Testis (tissue), 3 donors: Measurements from ENCODE around the gene TBCD. TPM values are rescaled to one million over a fixed set of nuclear protein-coding genes. Genes with fewer than 3 reads are reported as not detected.

Source experiments
- DNase-seq: peaks from one replicate; pipeline ENCODE4 v3.0.0-alpha.2; 2019
- H3K27ac ChIP-seq, 2 donors: fragments of 200-600 bp; sonication (generic); one replicate each; pipeline ENCODE4 v1.5.1; 2019
- H3K27me3 ChIP-seq: fragments of 200-600 bp; sonication (generic); one replicate; pipeline ENCODE4 v1.5.1; 2019
- H3K36me3 ChIP-seq: fragments of 200-600 bp; sonication (generic); one replicate; pipeline ENCODE4 v1.5.1; 2017; ENCODE audit warnings: low read depth; ENCODE audit errors: missing control alignments
- H3K4me1 ChIP-seq: fragments of 200-600 bp; sonication (generic); one replicate; pipeline ENCODE4 v1.5.1; 2019
- H3K4me3 ChIP-seq, 2 donors: fragments of 200-600 bp; sonication (generic); one replicate each; pipeline ENCODE4 v1.5.1; 2017 to 2019
- H3K9me3 ChIP-seq: fragments of 200-600 bp; sonication (generic); one replicate; pipeline ENCODE4 v1.5.1; 2017
- POLR2A ChIP-seq: fragments of 450-650 bp; IDR thresholded peaks from one replicate; pipeline ENCODE4 v1.6.1; 2017; ENCODE audit warnings: antibody characterized with exemption, mild to moderate bottlenecking, moderate library complexity
- WGBS, 2 donors: methylation state at CpG; one replicate each; pipeline ENCODE4 v1.1.5; 2018; 5-methylcytosine and 5-hydroxymethylcytosine counted together
- intact Hi-C: fragments of 100-400 bp; cut with DNase I; formaldehyde crosslinking; loops from one replicate; pipeline ENCODE4 v1.15.1; 2023; ENCODE audit warnings: low total_unique reads
- polyA plus RNA-seq: library from polyadenylated mRNA; stranded (reverse); fragments of 350-450 nt; fragmentation: Illumina TruSeq; extraction: RNeasy Lipid Tissue Mini Kit (QIAGEN cat#74804); gene quantifications from one replicate; pipeline ENCODE4 v1.2.3, GENCODE V29; 2014; ENCODE audit warnings: low read depth, low replicate concordance; ENCODE audit not compliant: insufficient read depth
- total RNA-seq, 2 donors: library from RNA; depleted of rRNA; stranded (reverse); fragments of >200 nt; gene quantifications; one replicate each; pipeline ENCODE4 v1.2.3, GENCODE V29; 2016
- TF ChIP-seq, protein P1 (sequence below), 3 experiments: fragments of 450-650 bp in 2 of 3; fragments of 200-600 bp in 1 of 3; sonication (generic) in 1 of 3; IDR thresholded peaks; one replicate each; pipeline ENCODE4 v1.5.1; 2016 to 2019; ENCODE audit warnings: antibody characterized with exemption in 3 of 3, mild to moderate bottlenecking in 2 of 3, moderate library complexity in 1 of 3

The TBCD gene
- total and polyA plus RNA-seq, 3 donors from 2014 or later, result 81.2 to 128 (median 115) TPM

DNA sequence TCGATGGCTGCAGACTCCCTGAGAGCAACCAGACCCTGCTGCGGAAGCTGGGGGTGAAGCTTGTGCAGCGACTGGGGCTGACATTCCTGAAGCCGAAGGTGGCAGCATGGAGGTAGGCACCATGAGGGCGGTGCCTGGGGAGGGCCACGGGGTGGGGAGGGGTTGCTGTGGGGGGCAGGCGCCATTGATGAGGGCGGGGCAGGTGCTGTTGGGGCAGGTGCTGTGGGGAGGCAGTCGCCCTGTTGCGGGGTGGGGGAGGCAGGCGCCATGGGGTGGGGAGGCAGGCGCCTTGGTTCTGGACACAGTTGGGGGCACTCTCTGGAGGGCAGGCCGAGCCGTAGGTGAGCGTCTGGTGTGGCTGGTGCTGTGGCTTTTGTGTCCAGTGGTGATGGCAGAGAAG, 49.0 kb downstream of the TBCD start:
- Histone ChIP-seq H3K27me3 (no peaks in the 10 kb centered on the region), H3K27ac (no peak overlapping the region), H3K36me3 (no peaks in the 10 kb centered on the region), H3K4me1 (peaks cover 3% of the 10 kb centered on the region), H3K9me3 (no peaks in the 10 kb centered on the region), H3K4me3 (no peak overlapping the region)
- no peak for DNase-seq
- intact Hi-C loops, result no loop called here
- 95 to 96% methylated on average over 13 to 15 of the region's 15 CpGs for WGBS, 2 donors
- TF ChIP-seq, protein P1, sequence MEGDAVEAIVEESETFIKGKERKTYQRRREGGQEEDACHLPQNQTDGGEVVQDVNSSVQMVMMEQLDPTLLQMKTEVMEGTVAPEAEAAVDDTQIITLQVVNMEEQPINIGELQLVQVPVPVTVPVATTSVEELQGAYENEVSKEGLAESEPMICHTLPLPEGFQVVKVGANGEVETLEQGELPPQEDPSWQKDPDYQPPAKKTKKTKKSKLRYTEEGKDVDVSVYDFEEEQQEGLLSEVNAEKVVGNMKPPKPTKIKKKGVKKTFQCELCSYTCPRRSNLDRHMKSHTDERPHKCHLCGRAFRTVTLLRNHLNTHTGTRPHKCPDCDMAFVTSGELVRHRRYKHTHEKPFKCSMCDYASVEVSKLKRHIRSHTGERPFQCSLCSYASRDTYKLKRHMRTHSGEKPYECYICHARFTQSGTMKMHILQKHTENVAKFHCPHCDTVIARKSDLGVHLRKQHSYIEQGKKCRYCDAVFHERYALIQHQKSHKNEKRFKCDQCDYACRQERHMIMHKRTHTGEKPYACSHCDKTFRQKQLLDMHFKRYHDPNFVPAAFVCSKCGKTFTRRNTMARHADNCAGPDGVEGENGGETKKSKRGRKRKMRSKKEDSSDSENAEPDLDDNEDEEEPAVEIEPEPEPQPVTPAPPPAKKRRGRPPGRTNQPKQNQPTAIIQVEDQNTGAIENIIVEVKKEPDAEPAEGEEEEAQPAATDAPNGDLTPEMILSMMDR (IDR thresholded peaks at IDR 0.05), result no peak
- no peak for TF ChIP-seq POLR2A

GRCh38 chr17:82801377-82801970, 49.6 kb downstream of the TBCD start:
- Histone ChIP-seq H3K27ac (no peak overlapping the region), H3K4me1 (peaks cover 3% of the 10 kb centered on the region)

DNA sequence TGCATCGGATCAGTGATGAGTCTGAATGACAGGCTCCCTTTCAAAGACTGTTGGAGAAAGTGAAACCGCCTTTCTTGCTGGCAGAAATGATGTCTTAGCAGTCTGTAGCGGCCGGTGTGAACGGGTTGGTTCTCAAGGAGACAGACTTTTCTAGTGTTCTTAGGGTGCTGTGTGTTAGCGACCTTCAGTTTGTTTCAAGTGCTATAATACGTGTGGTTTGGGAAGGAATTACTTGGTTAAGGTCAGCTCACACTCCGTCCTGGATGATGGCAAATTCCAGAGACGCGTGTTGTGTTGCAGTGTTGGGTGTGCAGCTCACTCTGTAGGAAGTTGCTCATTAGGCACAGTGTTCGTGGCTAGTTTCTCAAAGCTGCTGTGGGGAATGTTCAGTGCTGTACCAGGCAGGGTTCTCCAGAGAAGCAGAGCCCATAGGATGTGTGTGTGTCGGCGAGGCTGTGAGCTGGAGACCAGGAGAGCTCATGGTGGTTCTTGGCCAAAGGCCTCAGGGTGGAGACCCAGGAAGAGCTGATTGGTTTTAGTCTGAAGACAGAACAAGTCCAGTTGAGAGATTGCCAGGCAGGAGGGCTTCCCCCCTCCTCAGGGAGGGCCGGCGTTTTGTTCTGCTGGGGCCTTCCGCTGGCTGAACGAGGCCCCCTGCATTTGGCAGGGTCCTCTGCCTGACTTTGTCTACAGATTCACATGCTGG, 50.4 kb downstream of the TBCD start:
- no peaks in the 10 kb centered on the region for H3K9me3 ChIP-seq
- intact Hi-C loops, result no loop called here
- WGBS, 2 donors, result 78% methylated on average over 17 of the region's 17 CpGs
- H3K4me1 ChIP-seq, result peaks cover 3% of the 10 kb centered on the region
- TF ChIP-seq, protein P1 (IDR thresholded peaks at IDR 0.05), result no peak
- no peak for TF ChIP-seq POLR2A
- no peak overlapping the region for H3K27ac ChIP-seq
- no peak for DNase-seq
- no peaks in the 10 kb centered on the region for H3K36me3 ChIP-seq
- H3K27me3 ChIP-seq, result no peaks in the 10 kb centered on the region
- H3K4me3 ChIP-seq, result no peak overlapping the region

More at GRCh38 chr17:82801377-82801970, 49.6 kb downstream of the TBCD start:
- DNase-seq, result no peak
- 95 to 96% methylated on average over 63 of the region's 63 CpGs for WGBS, 2 donors
- intact Hi-C loops, result no loop called here
- Histone ChIP-seq H3K36me3 (no peaks in the 10 kb centered on the region), H3K27me3 (no peaks in the 10 kb centered on the region), H3K9me3 (no peaks in the 10 kb centered on the region), H3K4me3 (no peak overlapping the region)
- no peak for TF ChIP-seq POLR2A
- TF ChIP-seq, protein P1 (IDR thresholded peaks at IDR 0.05), result no peak

GRCh38 chr17:82803185-82803584, 51.3 kb downstream of the TBCD start:
- 92 to 94% methylated on average over 6 to 9 of the region's 9 CpGs for WGBS, 2 donors
- H3K27me3 ChIP-seq, result no peaks in the 10 kb centered on the region
- no peaks in the 10 kb centered on the region for H3K9me3 ChIP-seq
- H3K27ac ChIP-seq, result no peak overlapping the region
- no peak overlapping the region for H3K4me3 ChIP-seq
- no peak for DNase-seq
- TF ChIP-seq POLR2A, result no peak
- TF ChIP-seq, protein P1 (IDR thresholded peaks at IDR 0.05), result no peak
- intact Hi-C loops, result no loop called here
- H3K4me1 ChIP-seq, result peaks cover 3% of the 10 kb centered on the region
- H3K36me3 ChIP-seq, result no peaks in the 10 kb centered on the region
